Lower leg skin (tissue), 3 donors: Measurements from ENCODE around the gene CHAF1B.

Source experiments
- CTCF ChIP-seq, 3 donors: fragments of 450-650 bp; IDR thresholded peaks; one replicate each; pipeline ENCODE4 v1.5.1; 2016; ENCODE audit warnings: antibody characterized with exemption in 3 of 3, mild to moderate bottlenecking in 3 of 3, moderate library complexity in 2 of 3
- POLR2A ChIP-seq, 2 donors: fragments of 450-650 bp; IDR thresholded peaks; one replicate each; pipeline ENCODE4 v1.6.1; 2016 to 2017; ENCODE audit warnings: antibody characterized with exemption in 2 of 2, mild to moderate bottlenecking in 1 of 2, moderate library complexity in 1 of 2

- TF ChIP-seq CTCF (IDR thresholded peaks at IDR 0.05) = no peak
- TF ChIP-seq POLR2A (IDR thresholded peaks at IDR 0.05) = no peak
These were observed 73.9 kb downstream of the CHAF1B start for GRCh38 chr21:36459098-36459497.
